Measurements from ENCODE around the gene SPATA9. TPM values are rescaled to one million over a fixed set of nuclear protein-coding genes. Genes with fewer than 3 reads are reported as not detected.
A peak's percentile ranks its signal among the peaks of the same experiment; 100 is the strongest.

SPATA9 gene, protein sequence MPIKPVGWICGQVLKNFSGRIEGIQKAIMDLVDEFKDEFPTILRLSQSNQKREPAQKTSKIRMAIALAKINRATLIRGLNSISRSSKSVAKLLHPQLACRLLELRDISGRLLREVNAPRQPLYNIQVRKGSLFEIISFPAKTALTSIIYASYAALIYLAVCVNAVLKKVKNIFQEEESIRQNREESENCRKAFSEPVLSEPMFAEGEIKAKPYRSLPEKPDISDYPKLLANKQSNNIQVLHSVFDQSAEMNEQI
- total RNA-seq = 1 to 10 TPM in 3 of 7 donors, under 1 TPM in 3, not detected in 1; 0.23 to 2.1 (median 1.0) TPM
- 1 to 10 TPM in 2 of 3 donors, under 1 TPM in 1; 0.70 to 2.8 (median 1.1) TPM for polyA plus RNA-seq
- long read RNA-seq, donor 1, partial matches to known transcripts = 6 of 33 reads
- long read RNA-seq, donor 1, other reads (novel, unspliced or antisense) = 27 of 33 reads
- long read RNA-seq, donor 2 = 0 reads

DNA sequence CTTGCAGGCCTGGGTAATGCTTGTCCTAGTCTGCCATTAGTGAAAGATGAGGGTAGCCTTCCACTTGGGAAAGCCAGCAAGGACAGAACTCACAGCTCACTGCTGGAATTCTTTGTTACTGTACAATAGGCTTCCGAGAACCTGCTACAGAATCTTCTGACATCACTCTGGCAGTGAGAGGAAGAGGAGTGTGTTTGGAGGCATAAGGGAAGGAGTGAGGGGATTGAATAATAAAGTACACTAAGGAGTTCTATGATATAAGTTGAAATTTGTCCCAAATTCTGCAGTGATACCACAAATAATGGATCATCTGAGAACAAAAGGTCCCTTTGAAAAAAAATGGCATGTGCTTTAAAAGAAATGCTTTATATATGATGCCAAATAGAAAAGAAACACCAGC, at the start of gene SPATA9:
SPATA9 (minus strand) TSS at position 101 of the 400 bp plus-strand sequence. CDS start 137 bp downstream, outside the sequence.
- no peaks in the 10 kb centered on the region for H3K9me3 ChIP-seq
- TF ChIP-seq, protein P1, sequence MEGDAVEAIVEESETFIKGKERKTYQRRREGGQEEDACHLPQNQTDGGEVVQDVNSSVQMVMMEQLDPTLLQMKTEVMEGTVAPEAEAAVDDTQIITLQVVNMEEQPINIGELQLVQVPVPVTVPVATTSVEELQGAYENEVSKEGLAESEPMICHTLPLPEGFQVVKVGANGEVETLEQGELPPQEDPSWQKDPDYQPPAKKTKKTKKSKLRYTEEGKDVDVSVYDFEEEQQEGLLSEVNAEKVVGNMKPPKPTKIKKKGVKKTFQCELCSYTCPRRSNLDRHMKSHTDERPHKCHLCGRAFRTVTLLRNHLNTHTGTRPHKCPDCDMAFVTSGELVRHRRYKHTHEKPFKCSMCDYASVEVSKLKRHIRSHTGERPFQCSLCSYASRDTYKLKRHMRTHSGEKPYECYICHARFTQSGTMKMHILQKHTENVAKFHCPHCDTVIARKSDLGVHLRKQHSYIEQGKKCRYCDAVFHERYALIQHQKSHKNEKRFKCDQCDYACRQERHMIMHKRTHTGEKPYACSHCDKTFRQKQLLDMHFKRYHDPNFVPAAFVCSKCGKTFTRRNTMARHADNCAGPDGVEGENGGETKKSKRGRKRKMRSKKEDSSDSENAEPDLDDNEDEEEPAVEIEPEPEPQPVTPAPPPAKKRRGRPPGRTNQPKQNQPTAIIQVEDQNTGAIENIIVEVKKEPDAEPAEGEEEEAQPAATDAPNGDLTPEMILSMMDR (IDR thresholded peaks at IDR 0.05 in 8 of 11, conservative IDR thresholded peaks at IDR 0.05 in 3 of 11) = no peak
- no peak for TF ChIP-seq POLR2A (IDR thresholded peaks at IDR 0.05)
- no peak for TF ChIP-seq POLR2AphosphoS5 (IDR thresholded peaks at IDR 0.05)
- intact Hi-C loops (cut with DNase I; ENCODE audit: low total_unique reads) = no loop called here
- no peak within 1 kb of the TSS for H3K27ac ChIP-seq
- H3K4me3 ChIP-seq = no peak within 1 kb of the TSS
- H3K36me3 ChIP-seq = no peaks in the 10 kb centered on the region
- no peak for DNase-seq
- no peaks in the 10 kb centered on the region for H3K4me1 ChIP-seq
- no peaks in the 10 kb centered on the region for H3K27me3 ChIP-seq (replicated peaks in 1 of 7)
- WGBS, 5 donors = 88 to 100% (median 94%) methylated on average over 1 of the region's 1 CpG

DNA sequence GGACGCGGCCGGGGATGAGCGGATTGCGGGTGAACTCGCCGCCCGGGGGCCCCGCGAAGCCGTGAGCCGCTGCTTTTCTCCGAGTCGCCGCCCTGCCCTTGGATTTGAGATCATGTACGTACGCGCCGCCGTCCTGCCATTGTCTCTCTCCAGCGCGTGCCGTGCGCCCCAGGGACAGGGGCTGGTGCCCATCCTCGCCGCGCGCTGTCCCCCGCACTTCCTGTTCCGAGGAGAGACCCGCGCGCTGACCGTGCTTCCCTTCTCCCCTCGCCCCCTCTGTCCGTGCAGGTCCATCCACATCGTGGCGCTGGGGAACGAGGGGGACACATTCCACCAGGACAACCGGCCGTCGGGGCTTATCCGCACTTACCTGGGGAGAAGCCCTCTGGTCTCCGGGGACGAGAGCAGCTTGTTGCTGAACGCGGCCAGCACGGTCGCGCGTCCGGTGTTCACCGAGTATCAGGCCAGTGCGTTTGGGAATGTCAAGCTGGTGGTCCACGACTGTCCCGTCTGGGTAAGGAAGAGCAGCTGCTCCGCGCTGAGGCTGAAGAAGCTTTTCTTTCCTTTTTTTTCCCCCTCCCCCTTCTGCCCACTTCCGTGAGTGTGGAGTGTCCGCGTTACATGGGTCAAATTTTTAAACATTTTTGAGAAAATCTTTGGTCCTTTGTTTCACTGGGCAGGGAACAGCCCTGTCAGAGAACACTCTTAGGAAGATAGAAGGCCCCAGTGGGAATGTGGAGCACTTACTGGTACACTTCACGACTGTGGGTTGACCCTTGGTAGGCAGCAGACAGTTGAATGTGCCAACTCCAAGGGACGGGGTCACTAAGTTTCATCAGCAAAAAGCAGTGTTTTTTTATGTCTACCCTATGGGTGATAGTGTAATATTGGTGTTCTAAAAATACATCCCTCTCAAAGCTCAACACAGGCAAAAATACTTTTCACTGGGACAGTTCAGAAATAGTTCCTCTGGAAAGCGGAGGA, 49.1 kb upstream of the SPATA9 start:
- Histone ChIP-seq H3K9me3 (no peaks in the 10 kb centered on the region), H3K4me1 (peaks cover 17 to 98% (median 57%) of the 10 kb centered on the region in 6 donors), H3K4me3 (peak overlapping the region; percentile 65 to 93 (median 75)), H3K27ac (peak overlapping the region; percentile 45 to 92 (median 90)), H3K36me3 (no peaks in the 10 kb centered on the region), H3K27me3 (replicated peaks in 1 of 7) (peaks cover 0 to 17% (median 11%) of the 10 kb centered on the region in 7 donors)
- intact Hi-C loops (cut with DNase I; ENCODE audit: low total_unique reads) = no loop called here
- WGBS, 5 donors = 2 to 5% (median 3%) methylated on average over 35 to 64 of the region's 64 CpGs
- DNase-seq = peak; percentile 89
- TF ChIP-seq POLR2AphosphoS5 (IDR thresholded peaks at IDR 0.05) (peak in 2 of 3 donors; percentile 37 to 54), POLR2A (IDR thresholded peaks at IDR 0.05) (no peak)

DNA sequence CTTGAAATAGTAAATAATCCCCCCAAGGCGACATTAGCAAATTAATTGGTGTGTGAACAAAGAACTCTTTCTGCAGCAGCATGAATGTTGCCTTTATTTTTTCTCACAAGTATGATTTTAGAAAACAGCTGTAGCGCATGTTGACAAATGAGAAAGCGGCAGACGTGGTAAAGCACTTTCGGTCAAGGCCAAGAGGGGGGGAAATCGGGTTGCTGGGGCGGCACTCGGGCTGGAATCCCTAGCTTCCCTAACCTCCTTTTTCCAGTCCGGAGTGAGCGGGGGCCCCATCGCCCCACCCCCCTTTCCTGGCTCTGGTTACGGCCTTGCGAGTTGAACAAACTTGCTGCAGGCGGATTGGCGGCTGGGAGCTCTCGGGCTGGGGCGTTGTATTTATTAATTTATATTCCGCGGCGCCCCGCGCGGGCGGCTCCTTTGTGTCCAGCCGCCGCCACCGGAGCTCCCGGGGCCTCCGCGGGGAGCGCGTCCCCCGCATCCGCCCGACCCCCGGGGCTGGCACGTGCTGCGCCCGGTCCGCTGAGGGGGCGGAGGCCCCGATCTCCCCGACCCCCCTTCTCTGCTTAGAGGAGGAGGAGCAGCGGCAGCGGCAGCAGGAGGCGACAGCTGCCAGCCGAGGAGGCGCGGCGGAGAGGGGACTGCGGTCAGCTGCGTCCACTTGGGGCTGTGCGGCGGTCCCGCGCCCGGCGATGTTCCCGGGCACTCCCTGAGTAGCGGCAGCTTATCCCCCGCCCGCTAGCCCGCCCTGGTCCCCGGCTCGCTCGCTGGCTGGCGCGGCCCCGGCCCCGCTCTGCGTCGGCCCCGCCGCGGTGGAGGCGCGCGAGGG, 48.2 kb upstream of the SPATA9 start, which contains the start of gene RHOBTB3:
RHOBTB3 (plus strand) TSS at position 607 of the 841 bp plus-strand sequence. CDS start 347 bp downstream, outside the sequence.
- Histone ChIP-seq H3K36me3 (no peaks in the 10 kb centered on the region), H3K9me3 (no peaks in the 10 kb centered on the region), H3K4me3 (peak within 1 kb of the TSS; percentile 65 to 93 (median 75)), H3K27me3 (replicated peaks in 1 of 7) (peaks cover 0 to 17% (median 11%) of the 10 kb centered on the region in 7 donors), H3K4me1 (peaks cover 17 to 98% (median 63%) of the 10 kb centered on the region in 6 donors), H3K27ac (peak within 1 kb of the TSS; percentile 45 to 92 (median 90))
- TF ChIP-seq, protein P1 (IDR thresholded peaks at IDR 0.05 in 8 of 11, conservative IDR thresholded peaks at IDR 0.05 in 3 of 11) = peak in 2 of 11 experiments; percentile 5 to 17
- TF ChIP-seq POLR2AphosphoS5 (IDR thresholded peaks at IDR 0.05) (peak; percentile 66 to 92 (median 89)), POLR2A (IDR thresholded peaks at IDR 0.05) (peak in 1 of 3 donors; percentile 52)
- WGBS, 5 donors = 0 to 1% (median 1%) methylated on average over 30 to 78 of the region's 78 CpGs
- intact Hi-C loops (cut with DNase I; ENCODE audit: low total_unique reads) = no loop called here
- peak; percentile 91 for DNase-seq

Data from spleen (tissue), 13 donors.